HFFc6 (cell line): Measurements from ENCODE around the gene SIPA1L2. TPM values are rescaled to one million over a fixed set of nuclear protein-coding genes. Genes with fewer than 3 reads are reported as not detected.

ENCODE experiments used
- DNase-seq: peaks from one replicate; pipeline ENCODE4 v3.0.0-alpha.2; 2018
- H3K27ac Mint-ChIP-seq: 2 replicates; pipeline ENCODE4 v1.8.0; 2020; ENCODE audit warnings: mild to moderate bottlenecking, mixed read lengths
- H3K27me3 Mint-ChIP-seq: 2 replicates; pipeline ENCODE4 v1.8.0; 2021; ENCODE audit warnings: mild to moderate bottlenecking, moderate library complexity, mixed read lengths; ENCODE audit not compliant: insufficient read depth
- H3K36me3 Mint-ChIP-seq: 2 replicates; pipeline ENCODE4 v1.8.0; 2021; ENCODE audit warnings: low read depth, mixed read lengths
- H3K4me1 Mint-ChIP-seq: 2 replicates; pipeline ENCODE4 v1.8.0; 2020; ENCODE audit warnings: low read depth, mixed read lengths
- H3K4me3 Mint-ChIP-seq: 2 replicates; pipeline ENCODE4 v1.8.0; 2020; ENCODE audit warnings: mild to moderate bottlenecking, moderate library complexity, mixed read lengths
- H3K9me3 Mint-ChIP-seq: 2 replicates; pipeline ENCODE4 v1.8.0; 2020; ENCODE audit warnings: mild to moderate bottlenecking, mixed read lengths
- total RNA-seq, 6 experiments: library from RNA; stranded (reverse); fragmentation: NEBNext Ultra II Directional; extraction: Animal tissue kit (Norgen Biotek cat#: 25700); gene quantifications; 2 replicates in 1 of 6; 3 replicates in 5 of 6; pipeline ENCODE4 v1.2.3, GENCODE V29; 2021
- TF ChIP-seq, protein P1 (sequence below): fragments of 200-600 bp; sonication (generic); IDR thresholded peaks from 2 replicates; pipeline ENCODE4 v1.5.0; 2021; ENCODE audit warnings: antibody characterized with exemption, mild to moderate bottlenecking

The SIPA1L2 gene
- total RNA-seq, 6 experiments from 2014 or later = 0.02 to 0.05 (median 0.02) TPM; not detected in 1

DNA sequence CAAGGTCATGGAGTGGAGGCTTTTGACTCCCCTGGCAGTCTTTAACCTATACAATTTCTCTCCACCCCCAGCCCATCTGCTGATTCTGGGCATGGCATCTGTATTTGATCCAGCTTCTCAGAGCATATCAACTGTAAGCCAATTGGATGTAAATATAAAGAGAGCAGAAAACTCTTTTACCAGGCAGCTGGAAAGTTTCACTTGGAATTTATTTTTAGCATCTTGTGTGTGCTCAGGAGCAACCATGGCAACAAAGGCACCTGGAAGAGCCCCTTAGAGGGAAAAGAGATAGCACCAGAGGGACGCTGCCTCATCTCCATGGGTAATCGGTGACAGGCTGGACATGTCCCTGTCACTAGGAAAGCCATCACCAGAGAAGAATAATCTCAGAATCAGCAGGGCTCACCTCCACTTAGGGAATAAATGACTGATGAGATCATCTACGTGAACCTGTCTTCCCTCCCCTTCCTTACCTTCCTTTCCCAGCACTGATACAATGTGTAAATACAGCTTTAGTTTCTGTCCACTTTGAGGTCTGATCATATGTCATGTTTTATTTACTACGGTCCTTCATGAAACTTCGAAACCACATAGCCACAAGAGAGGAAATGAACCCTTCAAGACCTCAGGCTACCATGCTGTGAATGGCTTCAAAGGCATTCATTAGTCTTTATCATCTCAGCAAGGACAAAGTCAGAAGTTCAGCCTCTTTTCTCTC lies 25.3 kb upstream of the SIPA1L2 start:
- TF ChIP-seq, protein P1, sequence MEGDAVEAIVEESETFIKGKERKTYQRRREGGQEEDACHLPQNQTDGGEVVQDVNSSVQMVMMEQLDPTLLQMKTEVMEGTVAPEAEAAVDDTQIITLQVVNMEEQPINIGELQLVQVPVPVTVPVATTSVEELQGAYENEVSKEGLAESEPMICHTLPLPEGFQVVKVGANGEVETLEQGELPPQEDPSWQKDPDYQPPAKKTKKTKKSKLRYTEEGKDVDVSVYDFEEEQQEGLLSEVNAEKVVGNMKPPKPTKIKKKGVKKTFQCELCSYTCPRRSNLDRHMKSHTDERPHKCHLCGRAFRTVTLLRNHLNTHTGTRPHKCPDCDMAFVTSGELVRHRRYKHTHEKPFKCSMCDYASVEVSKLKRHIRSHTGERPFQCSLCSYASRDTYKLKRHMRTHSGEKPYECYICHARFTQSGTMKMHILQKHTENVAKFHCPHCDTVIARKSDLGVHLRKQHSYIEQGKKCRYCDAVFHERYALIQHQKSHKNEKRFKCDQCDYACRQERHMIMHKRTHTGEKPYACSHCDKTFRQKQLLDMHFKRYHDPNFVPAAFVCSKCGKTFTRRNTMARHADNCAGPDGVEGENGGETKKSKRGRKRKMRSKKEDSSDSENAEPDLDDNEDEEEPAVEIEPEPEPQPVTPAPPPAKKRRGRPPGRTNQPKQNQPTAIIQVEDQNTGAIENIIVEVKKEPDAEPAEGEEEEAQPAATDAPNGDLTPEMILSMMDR = no peak
- peaks cover 32% of the 10 kb centered on the region for H3K9me3 Mint-ChIP-seq
- H3K27me3 Mint-ChIP-seq = no peaks in the 10 kb centered on the region; the same call in 1 of the 2 replicates
- H3K36me3 Mint-ChIP-seq = no peaks in the 10 kb centered on the region
- no peaks in the 10 kb centered on the region for H3K4me1 Mint-ChIP-seq
- no peak overlapping the region for H3K4me3 Mint-ChIP-seq
- no peak overlapping the region for H3K27ac Mint-ChIP-seq
- DNase-seq = no peak

DNA sequence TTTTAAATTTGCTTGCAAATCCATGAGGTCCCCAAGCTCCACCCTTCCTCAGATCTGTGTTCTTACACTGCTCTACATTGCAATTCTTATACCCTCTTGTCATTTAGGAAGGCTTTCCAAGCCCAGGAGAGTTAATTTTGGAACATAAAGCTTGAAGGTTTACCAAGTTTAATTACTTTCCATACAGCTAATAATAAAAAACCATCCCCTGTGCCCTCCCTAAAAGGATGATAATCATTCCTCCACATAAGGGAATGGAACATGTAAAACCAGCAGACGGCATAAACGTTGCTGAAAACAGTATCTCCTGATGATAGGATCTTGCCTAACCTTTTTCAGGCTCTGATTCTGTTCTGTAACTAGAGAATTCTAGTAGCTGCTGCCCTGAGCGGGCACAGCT lies 23.9 kb upstream of the SIPA1L2 start:
- TF ChIP-seq, protein P1 = no peak
- no peak overlapping the region for H3K4me3 Mint-ChIP-seq
- no peaks in the 10 kb centered on the region for H3K4me1 Mint-ChIP-seq
- H3K36me3 Mint-ChIP-seq = no peaks in the 10 kb centered on the region
- no peaks in the 10 kb centered on the region; the same call in 1 of the 2 replicates for H3K27me3 Mint-ChIP-seq
- H3K9me3 Mint-ChIP-seq = peaks cover 44% of the 10 kb centered on the region
- no peak for DNase-seq
- no peak overlapping the region for H3K27ac Mint-ChIP-seq

DNA sequence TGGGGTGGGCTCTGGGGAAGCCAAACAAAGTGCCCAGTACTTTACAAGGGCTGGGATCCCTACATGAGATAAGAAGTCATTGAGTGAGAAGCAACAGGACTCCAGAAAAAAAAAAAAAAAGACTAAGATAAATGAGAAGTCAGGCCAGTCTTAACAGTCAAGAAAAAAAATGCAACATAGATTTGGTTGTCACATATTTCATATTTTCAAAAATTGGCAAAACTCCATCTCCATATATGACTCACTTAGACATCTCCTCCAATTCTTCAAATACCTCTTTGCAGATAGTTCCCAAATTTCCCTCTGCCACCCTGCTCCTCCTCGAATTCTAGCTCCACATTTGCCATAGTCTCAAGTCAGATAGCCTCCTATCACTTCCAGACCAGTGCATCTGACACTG lies 20.9 kb upstream of the SIPA1L2 start:
- no peaks in the 10 kb centered on the region for H3K36me3 Mint-ChIP-seq
- H3K9me3 Mint-ChIP-seq = peaks cover 51% of the 10 kb centered on the region
- H3K4me1 Mint-ChIP-seq = no peaks in the 10 kb centered on the region
- no peak overlapping the region for H3K4me3 Mint-ChIP-seq
- TF ChIP-seq, protein P1 = no peak
- no peaks in the 10 kb centered on the region; the same call in 1 of the 2 replicates for H3K27me3 Mint-ChIP-seq
- DNase-seq = no peak
- no peak overlapping the region for H3K27ac Mint-ChIP-seq

DNA sequence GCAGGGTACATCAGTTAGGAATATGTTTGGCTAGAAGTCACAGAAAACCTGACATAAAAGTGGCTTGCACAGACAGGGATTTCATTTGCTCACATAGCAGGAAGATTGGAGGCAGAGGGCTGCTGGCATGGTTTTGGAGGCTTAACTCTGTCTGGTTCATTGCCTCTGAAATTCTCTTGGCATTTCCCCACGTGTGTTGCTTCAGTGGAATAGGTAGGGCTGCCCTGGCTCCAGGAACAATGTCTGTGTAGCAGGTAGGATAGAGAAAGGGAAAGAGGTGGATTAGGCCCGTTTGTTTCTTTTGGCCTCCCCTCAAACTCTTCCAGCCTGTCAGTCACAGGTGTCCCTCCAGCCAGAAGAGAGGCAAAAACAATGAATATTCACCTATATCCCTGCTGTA lies 20.5 kb upstream of the SIPA1L2 start:
- Mint-ChIP-seq H3K4me1 (no peaks in the 10 kb centered on the region), H3K27ac (no peak overlapping the region), H3K4me3 (no peak overlapping the region), H3K36me3 (no peaks in the 10 kb centered on the region), H3K27me3 (no peaks in the 10 kb centered on the region; the same call in 1 of the 2 replicates), H3K9me3 (peaks cover 49% of the 10 kb centered on the region)
- TF ChIP-seq, protein P1 = no peak
- no peak for DNase-seq

DNA sequence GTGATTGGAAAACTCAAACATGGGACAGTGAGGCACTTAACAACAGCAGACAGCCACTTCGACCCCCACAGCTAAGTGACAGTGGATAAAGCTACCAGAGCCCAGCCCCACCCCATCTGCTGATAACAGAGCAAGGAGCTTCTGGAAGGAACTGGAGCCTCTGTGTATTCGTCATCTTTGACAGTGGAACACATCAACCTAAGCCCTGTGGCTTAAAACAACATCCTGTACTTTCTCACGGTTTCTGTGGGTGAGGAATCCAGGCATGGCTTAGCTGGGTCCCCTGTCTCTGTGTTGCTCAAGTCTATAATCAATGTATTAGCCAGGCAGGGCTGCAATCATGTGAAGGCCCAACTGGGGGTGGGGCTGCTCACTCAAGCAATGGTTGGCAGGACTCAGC lies 18.4 kb upstream of the SIPA1L2 start:
- Mint-ChIP-seq H3K4me3 (no peak overlapping the region), H3K4me1 (no peaks in the 10 kb centered on the region), H3K27me3 (no peaks in the 10 kb centered on the region; the same call in none of the 2 replicates), H3K9me3 (peaks cover 49% of the 10 kb centered on the region), H3K27ac (no peak overlapping the region), H3K36me3 (no peaks in the 10 kb centered on the region)
- TF ChIP-seq, protein P1 = no peak
- no peak for DNase-seq
